HFFc6 (cell line): ENCODE data around the gene CDR2L. TPM values are rescaled to one million over a fixed set of nuclear protein-coding genes. Genes with fewer than 3 reads are reported as not detected.

Experiments
- DNase-seq: peaks from one replicate; pipeline ENCODE4 v3.0.0-alpha.2; 2018
- H3K27ac Mint-ChIP-seq: 2 replicates; pipeline ENCODE4 v1.8.0; 2020; ENCODE audit warnings: mild to moderate bottlenecking, mixed read lengths
- H3K27me3 Mint-ChIP-seq: 2 replicates; pipeline ENCODE4 v1.8.0; 2021; ENCODE audit warnings: mild to moderate bottlenecking, moderate library complexity, mixed read lengths; ENCODE audit not compliant: insufficient read depth
- H3K36me3 Mint-ChIP-seq: 2 replicates; pipeline ENCODE4 v1.8.0; 2021; ENCODE audit warnings: low read depth, mixed read lengths
- H3K4me1 Mint-ChIP-seq: 2 replicates; pipeline ENCODE4 v1.8.0; 2020; ENCODE audit warnings: low read depth, mixed read lengths
- H3K4me3 Mint-ChIP-seq: 2 replicates; pipeline ENCODE4 v1.8.0; 2020; ENCODE audit warnings: mild to moderate bottlenecking, moderate library complexity, mixed read lengths
- H3K9me3 Mint-ChIP-seq: 2 replicates; pipeline ENCODE4 v1.8.0; 2020; ENCODE audit warnings: mild to moderate bottlenecking, mixed read lengths
- long read RNA-seq: library from polyadenylated mRNA; unstranded; transcript quantifications from one replicate; pipeline ENCODE4 v2.0.0, GENCODE V29; 2019
- total RNA-seq, 6 experiments: library from RNA; stranded (reverse); fragmentation: NEBNext Ultra II Directional; extraction: Animal tissue kit (Norgen Biotek cat#: 25700); gene quantifications; 2 replicates in 1 of 6; 3 replicates in 5 of 6; pipeline ENCODE4 v1.2.3, GENCODE V29; 2021
- TF ChIP-seq, protein P1 (sequence below): fragments of 200-600 bp; sonication (generic); IDR thresholded peaks from 2 replicates; pipeline ENCODE4 v1.5.0; 2021; ENCODE audit warnings: antibody characterized with exemption, mild to moderate bottlenecking

The CDR2L gene
- total RNA-seq, result 10 to 100 TPM; 27.5 to 35.8 (median 30.4) TPM
- long read RNA-seq, partial matches to known transcripts, result 0 of 17 reads
- long read RNA-seq, other reads (novel, unspliced or antisense), result 17 of 17 reads

DNA sequence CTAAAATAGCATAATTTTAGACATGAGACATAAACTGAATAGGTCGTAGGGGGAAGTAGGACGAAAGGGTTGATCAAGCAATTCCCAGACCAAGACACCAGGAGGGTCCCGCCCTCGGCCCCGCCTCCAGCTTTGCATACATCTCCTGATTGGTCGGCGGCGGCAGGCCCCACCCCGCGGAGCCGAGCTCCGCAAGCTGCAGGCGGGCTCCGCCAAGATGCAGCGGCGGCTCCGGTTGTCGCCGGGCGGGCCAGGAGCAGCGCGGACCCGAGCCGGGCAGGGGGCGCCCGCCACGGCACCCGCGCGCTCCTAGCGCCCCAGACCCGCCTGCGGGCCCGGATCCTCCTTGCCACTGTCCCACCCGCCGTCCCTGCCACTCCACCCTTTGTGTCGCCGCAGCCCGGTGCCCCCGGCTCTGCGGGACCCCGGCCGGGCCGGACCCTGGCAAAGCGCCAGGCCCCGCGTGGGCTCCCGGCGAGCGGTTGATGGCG is at the start of gene CDR2L:
Gene CDR2L, plus strand, starts transcription at position 215 of the 491 bp plus-strand sequence. CDS start 412 bp downstream, outside the sequence.
- no peaks in the 10 kb centered on the region for H3K36me3 Mint-ChIP-seq
- peak within 1 kb of the TSS; percentile 89 for H3K4me3 Mint-ChIP-seq
- TF ChIP-seq, protein P1, sequence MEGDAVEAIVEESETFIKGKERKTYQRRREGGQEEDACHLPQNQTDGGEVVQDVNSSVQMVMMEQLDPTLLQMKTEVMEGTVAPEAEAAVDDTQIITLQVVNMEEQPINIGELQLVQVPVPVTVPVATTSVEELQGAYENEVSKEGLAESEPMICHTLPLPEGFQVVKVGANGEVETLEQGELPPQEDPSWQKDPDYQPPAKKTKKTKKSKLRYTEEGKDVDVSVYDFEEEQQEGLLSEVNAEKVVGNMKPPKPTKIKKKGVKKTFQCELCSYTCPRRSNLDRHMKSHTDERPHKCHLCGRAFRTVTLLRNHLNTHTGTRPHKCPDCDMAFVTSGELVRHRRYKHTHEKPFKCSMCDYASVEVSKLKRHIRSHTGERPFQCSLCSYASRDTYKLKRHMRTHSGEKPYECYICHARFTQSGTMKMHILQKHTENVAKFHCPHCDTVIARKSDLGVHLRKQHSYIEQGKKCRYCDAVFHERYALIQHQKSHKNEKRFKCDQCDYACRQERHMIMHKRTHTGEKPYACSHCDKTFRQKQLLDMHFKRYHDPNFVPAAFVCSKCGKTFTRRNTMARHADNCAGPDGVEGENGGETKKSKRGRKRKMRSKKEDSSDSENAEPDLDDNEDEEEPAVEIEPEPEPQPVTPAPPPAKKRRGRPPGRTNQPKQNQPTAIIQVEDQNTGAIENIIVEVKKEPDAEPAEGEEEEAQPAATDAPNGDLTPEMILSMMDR, result no peak; the same call in 1 of the 2 replicates
- no peaks in the 10 kb centered on the region for H3K9me3 Mint-ChIP-seq
- DNase-seq, result peak; percentile 87
- peaks cover 25% of the 10 kb centered on the region for H3K4me1 Mint-ChIP-seq
- no peaks in the 10 kb centered on the region; the same call in 1 of the 2 replicates for H3K27me3 Mint-ChIP-seq
- peak within 1 kb of the TSS; percentile 96 for H3K27ac Mint-ChIP-seq

DNA sequence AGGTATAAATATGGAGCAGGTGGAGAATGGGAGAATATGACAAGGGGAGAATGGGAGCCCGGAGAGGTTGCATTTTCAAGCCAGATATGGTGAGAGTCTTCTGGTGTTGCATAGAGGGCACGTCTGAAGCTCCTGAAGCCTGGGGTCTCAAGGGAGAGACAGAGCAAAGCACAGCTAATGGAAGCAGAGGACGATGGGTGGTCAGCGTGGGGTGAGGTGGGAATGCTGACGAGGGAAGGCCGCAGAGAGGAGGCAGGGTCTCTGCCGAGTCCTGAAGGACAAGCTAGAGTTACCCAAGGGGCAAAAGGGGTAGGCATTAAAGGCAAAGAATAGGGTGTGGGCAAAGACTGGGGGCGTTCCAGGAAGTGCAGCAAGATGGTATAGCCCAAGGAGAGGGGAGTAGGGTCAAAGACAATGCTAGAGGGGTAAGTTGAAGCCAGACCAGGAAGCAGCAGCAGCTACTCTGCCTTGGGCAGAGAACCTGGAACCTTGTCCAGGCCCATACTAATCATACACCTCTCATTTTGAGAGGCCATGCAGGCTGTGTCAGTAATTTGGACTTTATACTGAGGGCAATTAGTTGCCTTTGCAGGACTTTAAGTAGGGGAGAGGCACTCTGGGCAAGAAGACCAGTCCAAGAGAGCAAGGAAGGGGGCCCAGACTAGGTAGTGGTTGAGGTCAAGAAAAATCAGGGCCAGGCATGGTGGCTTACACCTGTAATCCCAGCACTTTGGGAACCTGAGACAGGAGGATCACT is 49.1 kb upstream of the CDR2L start:
- TF ChIP-seq, protein P1, result no peak
- no peaks in the 10 kb centered on the region for H3K36me3 Mint-ChIP-seq
- DNase-seq, result no peak
- no peaks in the 10 kb centered on the region for H3K4me1 Mint-ChIP-seq
- no peak overlapping the region for H3K27ac Mint-ChIP-seq
- H3K27me3 Mint-ChIP-seq, result peaks cover 64% of the 10 kb centered on the region
- no peaks in the 10 kb centered on the region for H3K9me3 Mint-ChIP-seq
- H3K4me3 Mint-ChIP-seq, result no peak overlapping the region

DNA sequence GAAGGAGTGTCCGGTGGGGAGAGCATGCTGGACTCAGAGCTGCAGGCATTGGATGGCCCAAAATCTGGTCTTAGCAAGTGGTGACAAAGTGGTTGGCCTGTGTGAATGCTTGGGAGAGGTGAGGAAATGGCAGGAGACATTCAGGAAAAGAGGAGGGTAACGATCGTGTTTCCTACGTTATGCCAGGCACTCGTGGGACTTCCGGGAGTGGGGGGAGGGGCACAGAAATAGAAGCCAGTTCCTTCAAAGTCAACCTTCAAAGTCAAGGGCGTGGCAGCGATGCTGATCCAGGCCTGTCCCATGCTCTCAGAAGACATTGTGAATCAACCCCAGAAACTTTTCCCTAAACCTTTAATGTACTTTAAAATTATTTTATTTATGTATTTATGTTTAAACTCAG is 47.9 kb upstream of the CDR2L start:
- Mint-ChIP-seq H3K27ac (no peak overlapping the region), H3K4me1 (no peaks in the 10 kb centered on the region), H3K27me3 (peaks cover 65% of the 10 kb centered on the region), H3K4me3 (no peak overlapping the region), H3K9me3 (no peaks in the 10 kb centered on the region), H3K36me3 (no peaks in the 10 kb centered on the region)
- TF ChIP-seq, protein P1, result no peak
- no peak for DNase-seq

DNA sequence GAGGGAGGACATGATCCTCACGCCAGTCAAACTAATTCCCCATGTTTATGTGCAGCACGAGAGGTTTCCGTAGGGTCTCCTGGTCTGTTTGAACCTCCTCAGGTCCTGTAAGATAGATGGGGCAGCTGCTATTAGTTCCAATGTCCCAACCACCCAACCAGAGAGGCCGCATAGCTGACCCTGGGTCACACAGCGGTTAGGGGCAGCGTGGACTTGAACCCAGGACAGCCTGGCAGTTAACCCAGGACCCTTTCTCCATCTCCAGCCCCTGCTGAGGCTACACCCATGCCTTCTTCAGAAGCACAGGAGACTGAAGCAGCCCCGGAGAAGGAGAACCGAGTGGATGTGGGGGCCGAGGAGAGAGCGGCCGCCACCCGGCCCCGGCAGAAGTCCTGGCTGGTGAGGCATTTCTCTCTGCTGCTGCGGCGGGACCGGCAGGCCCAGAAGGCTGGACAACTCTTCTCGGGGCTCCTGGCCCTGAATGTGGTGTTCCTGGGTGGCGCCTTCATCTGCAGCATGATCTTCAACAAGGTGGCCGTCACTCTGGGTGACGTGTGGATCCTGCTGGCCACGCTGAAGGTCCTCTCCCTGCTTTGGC is 46.2 kb upstream of the CDR2L start:
- Mint-ChIP-seq H3K27me3 (peaks cover 57% of the 10 kb centered on the region), H3K4me3 (no peak overlapping the region), H3K9me3 (no peaks in the 10 kb centered on the region), H3K27ac (no peak overlapping the region), H3K36me3 (no peaks in the 10 kb centered on the region), H3K4me1 (no peaks in the 10 kb centered on the region)
- TF ChIP-seq, protein P1, result no peak
- no peak for DNase-seq

DNA sequence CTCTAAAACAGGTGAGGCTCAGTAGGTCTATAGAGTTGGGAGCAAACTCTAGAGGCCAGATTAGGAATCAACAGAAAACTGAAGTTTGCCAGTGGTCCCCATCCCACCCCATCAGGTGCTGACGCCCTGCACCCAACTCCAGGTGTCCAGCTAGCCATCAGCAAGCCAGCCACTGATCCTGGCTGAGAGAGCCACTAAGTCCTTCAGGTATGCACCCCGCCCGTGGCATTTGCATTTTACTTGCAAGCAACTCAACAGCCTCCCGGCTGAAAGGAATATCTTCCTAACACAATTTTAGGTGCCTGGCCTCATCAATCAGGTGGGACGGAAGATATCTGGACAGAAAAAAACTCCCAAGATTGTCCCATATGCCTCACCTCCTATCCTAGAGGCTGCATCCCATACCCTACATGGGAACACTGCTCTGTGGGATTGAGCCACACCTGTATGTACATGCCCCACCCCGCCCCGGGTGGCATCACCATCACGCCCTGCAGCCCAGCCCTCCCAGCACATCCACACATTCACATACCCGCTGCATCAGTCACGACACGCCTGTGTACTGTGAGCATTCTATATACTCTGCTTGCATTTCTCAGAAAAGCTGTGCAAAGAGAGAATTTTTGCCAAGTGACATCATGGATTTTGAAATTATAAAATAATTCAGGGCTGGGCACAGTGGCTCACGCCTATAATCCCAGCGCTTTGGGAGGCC is 43.5 kb upstream of the CDR2L start:
- TF ChIP-seq, protein P1, result no peak
- Mint-ChIP-seq H3K4me1 (no peaks in the 10 kb centered on the region), H3K27ac (no peak overlapping the region), H3K9me3 (no peaks in the 10 kb centered on the region), H3K27me3 (peaks cover 43% of the 10 kb centered on the region), H3K36me3 (no peaks in the 10 kb centered on the region), H3K4me3 (no peak overlapping the region)
- no peak for DNase-seq
